ENCODE results near the gene NNT. TPM values are rescaled to one million over a fixed set of nuclear protein-coding genes. Genes with fewer than 3 reads are reported as not detected.

The NNT gene
- total and polyA plus RNA-seq, 2 of the 13 experiments (the other 11 are each of a cell fraction or from before 2014, with no cell fraction given) = 21.1 to 58.0 TPM

- Histone ChIP-seq H3K9me3 (ENCODE audit: low read length) (no peaks in the 10 kb centered on the region), H3K4me1 (ENCODE audit: insufficient read depth, low read length) (no peaks in the 10 kb centered on the region), H3K27me3 (ENCODE audit: control insufficient read depth in 1 of 2, insufficient read depth in 2 of 2, low read length in 2 of 2) (no peaks in the 10 kb centered on the region), H3K4me3 (replicated peaks in 1 of 3; ENCODE audit: insufficient read depth in 1 of 3, low read depth in 2 of 3, low read length in 3 of 3) (no peak overlapping the region), H3K79me2 (ENCODE audit: insufficient read depth, low read length) (no peaks in the 10 kb centered on the region), H3K9ac (ENCODE audit: insufficient read depth, low read depth, low read length) (no peak overlapping the region), H4K20me1 (ENCODE audit: insufficient read depth, low read length) (no peaks in the 10 kb centered on the region), H3K4me2 (ENCODE audit: low read depth, low read length) (no peak overlapping the region), H2AFZ (ENCODE audit: low read length) (no peak overlapping the region), H3K36me3 (replicated peaks in 1 of 2; ENCODE audit: control insufficient read depth in 1 of 2, insufficient read depth in 2 of 2, low read length in 2 of 2) (no peaks in the 10 kb centered on the region), H3K27ac (ENCODE audit: extremely low read length, insufficient read depth, low read length) (no peak overlapping the region)
- 0 out of 4 replicates have a peak, but pooled peaks of 1 of the 2 experiments have one; percentile 6 for TF ChIP-seq MAFK (conservative IDR thresholded peaks at IDR 0.05 in 1 of 2, IDR thresholded peaks at IDR 0.05 in 1 of 2; ENCODE audit: low read length in 2 of 2)
- TF ChIP-seq RARG (CRISPR knock-in tag; IDR thresholded peaks at IDR 0.05; ENCODE audit: low read depth) = no peak
- intact Hi-C loops (cut with micrococcal nuclease; ENCODE audit: unreplicated experiment) = no loop called here
- FAIRE-seq (no peak), ATAC-seq (no peak), DNase-seq (ENCODE audit: low spot score) (no peak)
- BruUV-seq (replicated peaks) = no TSS peak
- in situ Hi-C loops (cut with HindIII; ENCODE audit: extremely low pct_ligation_motif_present, low pct_unique_long_range_greater_than_20kb) = no loop called here
- 39% methylated on average over 1 of the region's 1 CpG for WGBS (ENCODE audit: low lambda C conversion rate)
- ChIA-PET CTCF (ENCODE audit: low intra/inter-chr PET ratio, low total read pairs) (no interaction called here), POLR2A (no interaction called here)
Observed at GRCh38 chr5:43584166-43584699, 18.7 kb upstream of the NNT start.

- Histone ChIP-seq H3K36me3 (replicated peaks in 1 of 2; ENCODE audit: control insufficient read depth in 1 of 2, insufficient read depth in 2 of 2, low read length in 2 of 2) (0 out of 5 replicates have a peak, but pooled peaks cover 0 to 3% of the 10 kb centered on the region in 2 experiments), H3K9me3 (ENCODE audit: low read length) (no peaks in the 10 kb centered on the region), H3K27me3 (ENCODE audit: control insufficient read depth in 1 of 2, insufficient read depth in 2 of 2, low read length in 2 of 2) (no peaks in the 10 kb centered on the region), H3K27ac (ENCODE audit: extremely low read length, insufficient read depth, low read length) (no peak overlapping the region), H2AFZ (ENCODE audit: low read length) (no peak overlapping the region), H3K9ac (ENCODE audit: insufficient read depth, low read depth, low read length) (no peak overlapping the region), H3K4me1 (ENCODE audit: insufficient read depth, low read length) (no peaks in the 10 kb centered on the region), H3K4me2 (ENCODE audit: low read depth, low read length) (no peak overlapping the region), H3K79me2 (ENCODE audit: insufficient read depth, low read length) (no peaks in the 10 kb centered on the region), H3K4me3 (replicated peaks in 1 of 3; ENCODE audit: insufficient read depth in 1 of 3, low read depth in 2 of 3, low read length in 3 of 3) (no peak overlapping the region), H4K20me1 (ENCODE audit: insufficient read depth, low read length) (no peaks in the 10 kb centered on the region)
- no peak for FAIRE-seq
- ATAC-seq = no peak
- intact Hi-C loops (cut with micrococcal nuclease; ENCODE audit: unreplicated experiment) (no loop called here), in situ Hi-C loops (cut with HindIII; ENCODE audit: extremely low pct_ligation_motif_present, low pct_unique_long_range_greater_than_20kb) (no loop called here)
- POLR2A ChIA-PET = interaction anchor here (1.6 kb wide), 1 partner anchor 14 kb away, joined by 4 read pairs; the partner anchor contains the start of gene NNT
- 100% methylated on average over 1 of the region's 1 CpG for WGBS (ENCODE audit: low lambda C conversion rate)
- DNase-seq (ENCODE audit: low spot score) = no peak
- BruUV-seq (replicated peaks) = no TSS peak
- CTCF ChIA-PET (ENCODE audit: low intra/inter-chr PET ratio, low total read pairs) = no interaction called here
- TF ChIP-seq MBNL3 (CRISPR knock-in tag; conservative IDR thresholded peaks at IDR 0.05) (no peak), SRSF4 (IDR thresholded peaks at IDR 0.05; ENCODE audit: low read depth, low read length, poor library complexity, severe bottlenecking) (no peak), NFE2L1 (CRISPR knock-in tag; IDR thresholded peaks at IDR 0.05; ENCODE audit: borderline replicate concordance) (no peak), ZNF761 (CRISPR knock-in tag; conservative IDR thresholded peaks at IDR 0.05) (no peak), NAIF1 (CRISPR knock-in tag; IDR thresholded peaks at IDR 0.05; ENCODE audit: borderline replicate concordance) (no peak), LBX2 (CRISPR knock-in tag; IDR thresholded peaks at IDR 0.05; ENCODE audit: borderline replicate concordance) (no peak), FOXJ3 (CRISPR knock-in tag; IDR thresholded peaks at IDR 0.05; ENCODE audit: borderline replicate concordance) (no peak), IRF1 (CRISPR knock-in tag; IDR thresholded peaks at IDR 0.05; ENCODE audit: low read depth) (no peak), PAXIP1 (CRISPR knock-in tag; conservative IDR thresholded peaks at IDR 0.05) (no peak), CEBPB (IDR thresholded peaks at IDR 0.05; ENCODE audit: borderline replicate concordance, low read depth, low read length) (no peak), MXD1 (CRISPR knock-in tag; IDR thresholded peaks at IDR 0.05) (no peak)
Observed at GRCh38 chr5:43588842-43589241, 14.1 kb upstream of the NNT start.

Data from HepG2 (cell line).